Activated CD4-positive, alpha-beta T cell treated with anti-CD3 and anti-CD28 coated beads for 24 hours (primary cell): Measurements from ENCODE around the gene TAC4.
A peak's percentile ranks its signal among the peaks of the same experiment; 100 is the strongest.

Experiments used
- DNase-seq, 2 donors: peaks; one replicate each; pipeline ENCODE4 v3.0.0-alpha.2; 2020; ENCODE audit warnings: low read depth in 2 of 2

Gene TAC4

DNA sequence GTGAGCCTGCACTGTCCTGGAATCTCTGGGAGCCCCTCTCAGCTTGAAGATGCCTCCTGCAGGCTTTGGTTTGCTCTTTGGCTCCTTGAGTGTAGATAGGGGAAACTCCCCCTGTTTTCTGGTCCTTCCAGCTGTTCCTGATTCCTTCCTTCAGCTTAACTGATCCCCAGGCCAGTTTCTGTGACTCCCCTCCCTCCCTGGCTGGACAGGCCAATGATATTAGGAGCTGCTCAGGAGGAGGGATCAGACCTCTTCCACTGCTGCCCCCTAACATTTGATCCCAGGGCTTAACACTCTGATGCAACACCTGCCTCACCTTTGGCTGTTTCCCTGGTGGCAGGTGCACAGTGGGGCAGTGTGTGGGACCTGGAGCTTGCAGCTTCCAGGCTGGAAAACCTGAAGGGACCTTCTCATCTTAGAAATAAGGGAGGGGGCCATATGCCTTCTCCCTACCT is at the start of gene TAC4:
Gene TAC4 (minus strand): TSS at position 51 of the 455 bp plus-strand sequence. CDS start 52 bp downstream, outside the sequence.
- DNase-seq = no peak

DNA sequence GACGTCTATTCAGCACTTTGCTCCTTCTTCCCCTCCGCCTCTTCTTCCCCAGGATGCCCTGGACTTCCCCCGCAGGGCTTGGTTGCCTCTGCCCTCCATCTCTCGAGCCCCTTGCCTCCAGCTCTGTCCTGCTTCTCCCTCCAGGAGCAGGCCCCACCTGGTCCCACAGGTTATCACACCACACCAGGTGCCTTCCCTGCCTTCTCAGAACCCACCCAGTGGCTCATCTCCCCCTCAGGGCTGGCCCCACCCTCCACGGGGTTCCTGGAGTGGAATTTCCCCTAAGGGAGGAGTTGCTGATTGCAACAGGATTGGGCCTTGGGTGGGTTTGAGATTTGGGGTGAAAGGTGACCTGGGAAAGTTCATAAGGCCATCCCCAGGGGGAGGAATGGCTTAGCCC is 49.0 kb upstream of the TAC4 start:
- DNase-seq = no peak

DNA sequence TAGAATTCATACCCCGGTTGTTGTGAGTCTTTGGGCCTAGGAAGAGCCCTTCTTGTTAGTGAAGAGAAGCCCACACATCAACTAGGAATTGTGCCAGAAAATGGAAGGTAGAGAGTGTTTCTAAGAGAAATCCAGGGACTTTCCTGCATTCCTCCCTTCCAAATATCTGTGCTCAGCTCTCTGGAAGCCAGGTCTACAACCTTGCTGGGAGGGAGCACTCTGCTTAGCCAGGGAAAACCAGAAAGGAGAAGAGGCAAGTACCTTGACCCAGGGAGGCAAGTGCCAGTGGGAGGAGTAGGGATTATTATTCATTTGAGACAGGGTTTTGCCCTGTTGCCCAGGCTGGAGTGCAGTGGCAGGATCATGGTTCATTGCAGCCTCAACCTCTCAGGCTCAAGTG is 48.4 kb upstream of the TAC4 start:
- DNase-seq = no peak

DNA sequence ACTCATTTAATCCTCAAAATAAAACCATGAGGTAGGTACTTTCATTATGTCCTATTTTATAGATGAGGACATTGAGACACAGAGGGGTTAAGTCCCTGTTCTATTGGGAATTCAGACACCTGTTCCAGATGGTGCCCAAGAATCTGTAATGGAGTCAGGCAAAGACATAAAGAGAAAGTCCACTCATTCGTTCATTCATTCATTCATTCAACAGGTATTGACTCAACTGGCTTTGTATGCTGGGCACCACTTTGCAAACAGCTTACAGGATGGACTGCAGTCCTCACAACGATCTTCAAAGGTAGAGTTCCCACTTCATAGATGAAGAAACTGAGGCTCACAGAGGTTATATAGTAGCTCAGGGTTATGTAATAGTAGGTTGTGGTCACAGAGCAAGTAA is 47.9 kb upstream of the TAC4 start:
- DNase-seq = no peak

DNA sequence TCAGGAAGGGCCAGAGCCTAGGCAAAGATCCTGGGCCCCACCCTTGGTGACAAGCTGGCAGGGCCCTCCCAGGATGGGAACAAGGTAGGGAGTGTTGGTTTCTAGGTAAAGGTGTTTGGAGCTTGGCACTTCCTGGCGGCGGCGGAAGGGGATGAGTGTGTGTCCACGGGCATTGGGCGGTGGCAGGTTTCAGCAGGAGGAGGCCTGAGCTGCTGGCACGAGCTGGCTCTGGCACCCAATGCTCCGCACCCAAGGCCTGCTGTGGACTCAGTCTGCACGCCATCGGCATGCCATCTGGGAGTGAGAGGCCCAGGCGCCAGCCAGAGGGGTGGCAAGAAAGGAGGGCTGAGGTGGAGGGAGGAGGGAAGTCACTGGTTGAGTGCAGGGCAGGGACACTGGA is 46.9 kb upstream of the TAC4 start:
- no peak for DNase-seq

DNA sequence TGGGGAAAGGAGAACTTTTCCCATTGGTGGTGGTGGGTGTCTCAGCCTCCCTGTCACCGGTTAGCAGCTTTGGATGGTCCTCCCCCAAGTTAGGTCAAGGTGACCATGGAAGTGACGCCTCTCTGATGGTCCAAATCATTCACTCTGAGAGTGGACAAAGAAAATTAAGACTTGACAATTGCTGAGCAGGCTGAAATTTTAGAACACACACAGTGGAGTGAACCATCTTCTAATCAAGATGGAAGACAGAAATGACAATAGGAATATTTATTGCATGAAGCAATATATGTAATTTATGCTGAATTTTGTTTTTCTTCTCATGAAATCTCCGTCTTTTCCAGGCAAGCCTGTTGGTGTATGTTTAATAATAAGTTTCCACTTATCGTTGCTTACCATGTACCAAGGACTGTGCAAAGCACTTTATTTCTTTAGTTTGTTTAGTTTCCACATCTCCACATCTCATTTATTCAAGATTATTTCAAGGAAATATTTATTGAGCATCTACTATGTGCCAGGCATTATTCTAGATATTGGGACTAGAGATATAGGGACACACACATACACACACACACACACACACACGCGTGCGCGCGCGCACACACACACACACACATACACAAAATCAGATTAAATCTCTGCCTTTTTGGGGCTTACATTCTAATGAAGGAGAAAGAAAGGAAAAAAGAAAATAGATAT is 44.0 kb upstream of the TAC4 start:
- DNase-seq = no peak

DNA sequence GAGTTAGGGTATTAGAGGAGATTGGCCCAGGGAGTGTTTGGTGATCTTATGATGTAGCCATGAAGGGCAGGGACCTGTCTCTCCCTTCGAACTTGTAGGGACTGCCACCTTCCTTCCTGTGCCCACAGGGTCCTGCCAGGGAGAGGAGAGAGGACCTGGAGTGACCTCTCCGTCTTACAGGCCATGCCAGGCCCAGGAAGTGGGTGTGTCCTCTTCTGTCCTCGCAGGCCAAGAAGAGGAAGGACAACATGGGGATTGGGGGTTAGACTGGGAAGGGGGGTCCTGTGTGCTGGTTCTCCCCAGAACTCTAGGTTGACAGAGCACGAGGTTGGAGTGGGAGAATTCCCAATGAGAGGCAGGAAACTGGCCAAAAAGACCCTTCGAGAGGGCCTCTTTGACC is 43.4 kb upstream of the TAC4 start:
- DNase-seq = no peak

DNA sequence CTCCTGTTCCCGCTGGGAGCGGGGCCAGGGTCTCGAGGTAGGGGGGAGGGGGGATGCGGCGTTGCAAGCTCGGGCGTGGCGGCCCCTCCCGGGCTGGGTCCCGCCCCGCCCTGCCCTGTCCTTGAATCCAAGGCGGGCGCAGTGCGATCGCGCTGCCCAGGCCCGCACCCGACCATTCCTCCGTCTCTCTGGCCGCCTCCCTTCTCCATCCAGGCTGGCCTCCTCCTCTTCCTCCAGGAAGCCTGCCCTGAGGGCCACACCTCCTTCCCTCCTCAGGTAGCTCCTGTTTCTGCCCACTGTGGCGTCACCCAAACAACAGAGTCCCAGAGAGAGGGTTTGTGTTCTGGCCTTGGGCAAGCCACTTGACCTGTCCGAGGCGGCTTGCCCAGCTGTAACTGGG is 43.0 kb upstream of the TAC4 start:
- no peak for DNase-seq

GRCh38 chr17:49890077-49890821 is 42.4 kb upstream of the TAC4 start:
- no peak for DNase-seq

GRCh38 chr17:49889500-49889899 is 41.6 kb upstream of the TAC4 start:
- no peak for DNase-seq

DNA sequence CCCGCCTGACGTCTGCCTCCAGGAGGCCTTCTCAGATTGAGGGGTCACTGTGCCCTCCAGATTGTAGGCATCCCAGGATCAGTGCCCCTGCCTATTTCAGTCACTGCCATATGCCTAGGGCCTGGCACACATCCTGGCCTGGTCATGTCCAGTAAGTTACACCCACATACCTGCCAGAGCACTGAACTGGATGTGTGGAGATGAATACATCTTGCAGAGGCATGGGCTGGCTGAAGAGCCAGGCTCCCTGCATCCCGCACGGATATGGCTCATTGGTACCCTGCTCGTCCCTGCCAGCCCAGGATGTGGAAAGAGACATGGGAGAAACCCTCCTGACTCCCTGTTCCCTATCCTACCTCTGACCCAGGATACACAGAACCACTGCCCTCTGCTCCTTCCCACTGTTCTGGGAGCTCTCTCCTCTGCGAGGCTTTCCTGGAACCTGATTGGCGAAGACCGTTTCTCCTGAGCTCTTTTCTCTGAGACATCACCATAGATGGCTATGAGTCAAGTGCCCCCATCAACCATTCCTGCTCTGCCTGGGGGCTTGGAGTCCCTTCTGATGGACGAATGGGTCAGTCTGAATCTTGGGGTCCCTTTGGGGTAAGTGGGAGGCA is 40.0 kb upstream of the TAC4 start:
- DNase-seq = no peak

GRCh38 chr17:49887086-49887743 is 39.3 kb upstream of the TAC4 start:
- no peak for DNase-seq

GRCh38 chr17:49886036-49886435 is 38.2 kb upstream of the TAC4 start:
- DNase-seq = no peak

DNA sequence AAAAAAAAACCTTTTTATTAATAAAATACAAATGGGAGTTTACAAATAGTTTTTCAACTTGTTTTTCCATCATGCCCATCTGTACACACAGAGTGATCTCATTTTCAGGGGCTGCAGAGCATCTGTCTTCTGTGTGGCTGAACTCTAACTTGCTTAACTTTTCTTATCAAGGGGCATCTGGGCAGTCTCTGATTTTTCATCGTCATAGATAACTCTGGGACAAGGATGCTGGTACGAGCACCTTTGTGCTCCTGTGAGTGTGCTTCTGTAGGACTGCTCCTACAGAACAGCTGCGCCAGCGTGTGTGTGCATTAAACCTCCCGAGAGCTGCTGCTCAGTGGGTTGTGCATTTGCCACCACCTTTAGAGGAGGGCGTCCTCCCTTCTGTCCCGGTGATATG is 34.6 kb upstream of the TAC4 start:
- DNase-seq = no peak

DNA sequence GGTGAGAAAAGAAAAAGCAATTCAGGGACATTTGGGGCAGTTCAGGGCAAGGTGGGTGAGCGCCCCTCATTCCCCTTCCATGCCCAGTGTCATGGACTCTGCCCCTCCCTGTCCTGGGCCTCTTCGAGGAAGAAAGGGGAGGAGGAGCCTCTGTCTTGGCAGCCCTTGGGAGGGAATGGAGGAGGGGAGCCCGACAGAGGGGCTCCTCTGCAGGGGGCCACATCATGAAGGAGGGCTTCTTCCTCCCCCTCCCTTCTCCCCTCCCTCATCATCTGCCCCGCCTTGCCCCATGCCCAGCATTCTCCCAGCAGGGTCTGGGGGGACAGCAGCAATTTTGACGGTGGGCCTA is 33.2 kb upstream of the TAC4 start:
- DNase-seq = no peak

DNA sequence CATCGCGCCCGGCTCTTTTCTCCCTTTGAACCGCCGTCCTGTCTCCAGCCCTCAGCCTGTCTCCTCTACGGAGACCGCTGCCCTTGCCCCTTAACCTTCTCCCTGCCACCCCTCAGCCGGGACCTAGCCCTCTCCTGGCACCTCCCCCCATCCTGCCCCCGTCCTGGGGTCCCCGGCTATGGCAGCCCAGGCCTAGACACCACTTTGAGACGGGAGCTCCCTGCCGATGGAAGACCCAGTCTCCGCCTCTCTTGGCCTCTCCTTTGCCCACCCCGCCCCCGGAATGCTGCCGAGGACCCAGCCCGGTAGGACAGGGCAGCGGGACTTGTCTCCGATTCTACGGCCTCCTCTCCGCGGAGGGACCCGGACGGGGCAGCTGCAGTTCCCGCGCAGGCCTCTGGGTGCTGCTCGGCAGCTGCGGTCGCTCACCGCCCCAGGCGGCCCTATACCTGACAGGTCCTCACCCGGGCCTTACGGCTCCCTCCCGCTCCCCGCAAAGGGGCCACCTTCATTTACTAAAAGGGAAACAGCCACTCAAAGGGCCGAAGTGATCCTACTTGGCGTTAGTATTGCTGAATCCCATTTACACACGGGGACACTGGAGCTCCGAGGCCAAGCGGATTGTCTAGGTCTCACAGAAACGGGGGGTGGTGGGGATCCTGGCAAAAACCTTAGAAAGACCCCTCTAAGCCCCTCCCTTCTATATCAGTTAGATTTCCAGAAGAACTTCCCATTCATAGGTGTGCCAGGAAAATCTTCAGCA is 32.6 kb upstream of the TAC4 start:
- DNase-seq = peak; percentile 50 to 72

DNA sequence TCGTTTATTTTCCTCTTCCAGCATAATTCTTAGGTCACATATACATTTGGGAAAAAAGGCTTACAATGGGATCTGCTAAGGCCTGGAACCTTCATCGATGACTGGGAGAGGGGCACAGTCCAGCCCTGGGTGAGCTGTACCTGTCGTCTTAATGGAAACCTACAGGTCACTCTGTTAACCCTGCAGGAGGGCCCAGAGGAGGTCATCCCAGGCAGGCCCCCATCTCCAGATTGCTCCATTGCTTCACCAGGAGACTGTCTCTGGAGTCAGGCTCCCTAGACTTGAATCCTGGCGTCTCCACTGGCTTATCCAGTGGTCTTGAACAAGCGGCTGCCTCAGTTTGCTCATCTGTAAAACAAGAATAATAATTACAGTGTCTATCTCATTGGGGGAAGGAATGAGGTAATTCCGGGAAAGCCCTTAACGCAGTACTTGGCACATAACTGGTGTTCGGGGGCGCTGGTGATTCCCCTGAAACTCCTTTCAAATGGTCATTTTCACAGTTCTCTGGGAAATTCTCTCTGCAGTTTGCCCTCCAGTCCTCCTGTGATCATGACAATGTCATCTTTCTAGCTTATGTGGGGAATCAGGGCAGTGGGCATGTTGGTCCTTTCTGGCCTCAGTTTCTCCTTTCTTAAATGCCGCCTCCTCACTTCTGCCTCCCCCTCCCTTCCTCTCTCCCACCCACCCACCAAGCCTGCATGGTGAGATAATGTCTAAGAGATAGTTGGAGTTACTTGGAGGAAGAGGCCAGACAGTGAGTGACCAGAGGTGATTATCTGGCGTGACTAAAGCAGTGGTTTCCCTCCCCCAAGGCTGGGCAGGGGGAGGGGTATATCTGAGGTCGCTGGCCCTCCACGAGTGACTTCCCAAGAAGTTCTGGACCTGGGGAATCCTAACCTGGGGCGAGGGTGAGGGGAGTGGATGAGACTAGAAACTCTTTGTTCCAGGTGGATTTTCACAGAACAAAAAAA is 31.3 kb upstream of the TAC4 start:
- DNase-seq = no peak

DNA sequence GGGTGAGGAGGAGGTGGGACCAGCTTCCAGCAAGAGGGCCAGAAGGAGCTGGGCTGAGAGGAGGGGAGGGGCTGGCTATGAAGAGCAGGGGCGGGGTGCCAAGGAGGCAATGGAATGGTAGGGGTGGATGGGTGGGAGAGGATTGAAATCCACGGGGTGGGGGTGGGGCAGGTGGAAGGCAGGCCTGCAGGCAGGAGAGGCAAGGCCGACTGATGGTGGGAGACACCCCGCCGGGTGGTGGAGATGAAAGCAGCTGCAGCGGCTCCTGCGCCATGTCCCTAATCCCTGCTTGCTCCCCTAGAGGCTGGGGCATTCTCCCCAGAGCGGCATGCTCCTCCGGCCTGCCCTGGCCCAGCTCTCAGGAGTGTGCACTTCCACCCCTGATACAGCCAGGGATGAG is 27.8 kb upstream of the TAC4 start:
- no peak for DNase-seq

DNA sequence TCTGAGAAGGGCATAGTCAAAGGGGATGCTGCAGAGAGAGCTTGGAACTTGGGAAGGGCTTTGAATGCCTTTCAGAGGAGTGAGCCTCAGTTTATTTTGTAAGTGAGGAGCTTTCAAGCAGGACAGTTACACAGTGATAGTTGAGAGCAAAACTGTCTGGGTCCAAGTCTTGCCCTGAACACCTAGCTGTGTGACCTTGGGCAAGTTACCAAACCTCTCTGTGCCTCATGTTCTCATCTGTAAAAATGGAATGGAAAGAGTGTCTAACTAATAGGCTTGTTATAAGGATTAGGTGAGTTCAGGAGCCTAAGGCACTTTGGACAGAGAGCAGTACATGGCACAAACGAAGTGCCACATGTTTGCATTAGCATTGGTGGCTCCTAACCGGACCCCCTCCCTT is 27.0 kb upstream of the TAC4 start:
- DNase-seq = no peak

GRCh38 chr17:49873926-49874325 is 26.1 kb upstream of the TAC4 start:
- DNase-seq = no peak

- DNase-seq = no peak
These were observed 25.6 kb upstream of the TAC4 start for GRCh38 chr17:49873466-49873865.
